GM12891 (cell line): ENCODE data around the gene FNDC11.

Experiments
- DNase-seq: peaks from one replicate; pipeline ENCODE4 v3.0.0; 2011; ENCODE audit warnings: low spot score; ENCODE audit not compliant: insufficient read length
- FAIRE-seq: peaks from 2 replicates; lab custom pipeline; 2011; peaks lifted over from hg19 to GRCh38; lab: Jason Lieb, UNC
- PAX5 ChIP-seq: IDR thresholded peaks from 2 replicates; pipeline ENCODE4 v1.6.1; 2011; ENCODE audit warnings: low read length, moderate library complexity, mild to moderate bottlenecking; ENCODE audit not compliant: insufficient read depth, severe bottlenecking
- POLR2A ChIP-seq: IDR thresholded peaks from 2 replicates; pipeline ENCODE4 v1.6.1; 2011; ENCODE audit warnings: low read depth, low read length, control low read depth
- POLR2AphosphoS5 ChIP-seq: IDR thresholded peaks from 2 replicates; pipeline ENCODE4 v1.6.1; 2011; ENCODE audit warnings: low read depth, low read length, control low read depth
- POU2F2 ChIP-seq: IDR thresholded peaks from 2 replicates; pipeline ENCODE4 v1.6.1; 2011; ENCODE audit warnings: low read depth, mild to moderate bottlenecking, control low read depth, low read length, moderate library complexity
- SPI1 ChIP-seq: IDR thresholded peaks from 2 replicates; pipeline ENCODE4 v1.6.1; 2011; ENCODE audit warnings: low read depth, low read length, control low read depth
- TAF1 ChIP-seq: IDR thresholded peaks from 2 replicates; pipeline ENCODE4 v1.6.1; 2011; ENCODE audit warnings: low read depth, low read length, control low read depth

Gene FNDC11

DNA sequence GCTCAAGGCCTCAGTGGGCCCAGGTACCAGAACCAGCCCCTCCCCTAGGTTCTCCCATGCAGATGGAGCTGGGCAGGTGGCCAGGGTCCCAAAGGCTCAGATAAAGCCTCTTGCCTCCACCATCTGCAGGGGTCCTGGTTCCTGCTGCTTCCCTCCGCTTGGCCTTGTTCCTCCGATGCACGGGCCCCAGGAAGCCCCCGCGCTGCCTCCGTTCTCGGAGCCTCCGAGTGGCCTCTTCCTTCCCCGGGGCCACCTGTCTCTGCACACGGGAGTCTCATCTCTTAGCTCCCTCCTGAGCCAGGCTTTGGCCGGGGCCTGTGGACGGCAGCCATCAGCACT lies 14.9 kb upstream of the FNDC11 start:
- no peak for FAIRE-seq
- DNase-seq: no peak
- TF ChIP-seq POU2F2 (no peak), PAX5 (no peak), TAF1 (no peak), POLR2A (no peak), SPI1 (no peak), POLR2AphosphoS5 (no peak)

DNA sequence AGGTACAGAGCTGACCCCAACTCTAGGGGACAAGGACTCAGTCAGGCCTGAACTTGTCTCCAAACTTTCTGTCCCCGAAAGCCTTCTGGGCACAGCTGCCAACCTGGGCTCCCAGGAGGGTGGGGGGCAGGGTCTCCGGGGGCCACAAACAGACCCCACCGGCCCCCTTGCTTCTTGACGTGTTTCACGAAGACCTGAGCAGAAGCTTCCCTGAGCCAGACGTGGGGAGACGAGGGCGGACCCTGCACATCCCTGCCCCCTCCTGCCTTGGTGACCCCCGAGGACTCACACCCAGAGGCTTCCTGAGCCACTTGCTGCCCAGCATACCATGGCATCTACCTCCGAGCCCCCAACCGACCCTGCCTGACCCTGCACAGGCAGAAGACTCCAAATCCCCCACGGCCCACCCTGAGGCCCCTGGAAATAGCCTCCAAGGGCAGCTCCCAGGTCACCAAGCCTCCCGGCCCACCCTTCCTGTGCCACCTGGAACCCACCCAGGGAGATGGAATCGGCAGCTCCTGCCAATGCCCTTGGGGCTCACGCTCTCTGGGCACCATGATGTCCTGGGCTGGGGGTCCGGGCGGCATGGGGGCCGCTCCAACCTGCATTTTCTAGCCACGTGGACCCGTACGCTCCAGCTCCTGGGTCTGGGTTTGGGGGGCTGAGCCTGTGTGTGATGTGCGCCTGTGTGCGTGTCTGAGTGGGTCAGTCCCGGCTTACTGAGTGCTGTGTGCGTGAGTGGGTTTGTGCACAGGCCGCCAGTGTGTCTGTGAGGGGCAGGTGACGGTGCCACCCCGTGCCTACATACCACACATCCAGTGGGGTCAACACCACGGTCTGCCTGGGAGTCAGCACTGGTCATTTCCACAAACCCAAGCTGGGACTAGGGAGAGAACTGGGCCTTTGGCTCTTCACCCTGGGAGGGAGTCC lies 14.3 kb upstream of the FNDC11 start:
- TF ChIP-seq TAF1 (no peak), POLR2AphosphoS5 (no peak), POU2F2 (no peak), SPI1 (no peak), PAX5 (no peak), POLR2A (no peak)
- FAIRE-seq: no peak
- DNase-seq: no peak

DNA sequence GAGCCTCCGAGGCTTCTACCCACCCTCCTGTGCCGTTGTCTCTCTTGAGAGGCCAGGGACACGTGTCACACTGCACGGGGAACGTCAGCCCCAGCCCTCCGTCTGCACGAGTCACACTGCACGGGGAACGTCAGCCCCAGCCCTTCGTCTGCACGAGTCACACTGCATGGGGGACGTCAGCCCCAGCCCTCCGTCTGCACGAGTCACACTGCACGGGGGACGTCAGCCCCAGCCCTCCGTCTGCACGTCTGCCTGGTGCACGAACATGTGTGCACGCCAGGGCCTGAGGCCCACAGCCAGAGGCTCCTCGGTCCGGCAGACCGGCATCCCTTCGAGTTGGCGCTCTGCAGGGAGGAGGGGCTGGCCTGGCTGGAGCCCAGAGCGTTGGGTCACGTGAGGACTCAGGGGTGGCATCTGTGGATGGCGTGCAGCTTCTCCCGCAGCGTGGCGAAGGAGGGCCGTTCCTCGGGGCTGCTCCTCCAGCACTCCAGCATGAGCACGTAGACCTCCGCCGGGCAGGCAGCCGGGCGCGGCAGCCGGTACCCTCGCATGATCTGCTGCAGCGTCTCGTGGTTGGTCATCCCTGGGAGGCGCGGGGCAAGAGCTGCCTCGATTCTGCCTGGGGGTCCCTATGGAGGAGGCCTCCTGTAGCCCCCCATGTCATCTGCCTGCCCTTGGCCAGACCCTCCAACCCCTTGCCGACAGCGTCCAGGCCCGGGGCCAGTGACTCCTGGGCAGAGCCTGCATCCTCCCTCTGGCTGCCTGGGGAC lies 13.4 kb upstream of the FNDC11 start:
- no peak for FAIRE-seq
- TF ChIP-seq POLR2A: no peak
- TF ChIP-seq POU2F2: no peak
- TF ChIP-seq SPI1: no peak
- TF ChIP-seq PAX5: no peak
- no peak for TF ChIP-seq POLR2AphosphoS5
- no peak for TF ChIP-seq TAF1
- DNase-seq: no peak

DNA sequence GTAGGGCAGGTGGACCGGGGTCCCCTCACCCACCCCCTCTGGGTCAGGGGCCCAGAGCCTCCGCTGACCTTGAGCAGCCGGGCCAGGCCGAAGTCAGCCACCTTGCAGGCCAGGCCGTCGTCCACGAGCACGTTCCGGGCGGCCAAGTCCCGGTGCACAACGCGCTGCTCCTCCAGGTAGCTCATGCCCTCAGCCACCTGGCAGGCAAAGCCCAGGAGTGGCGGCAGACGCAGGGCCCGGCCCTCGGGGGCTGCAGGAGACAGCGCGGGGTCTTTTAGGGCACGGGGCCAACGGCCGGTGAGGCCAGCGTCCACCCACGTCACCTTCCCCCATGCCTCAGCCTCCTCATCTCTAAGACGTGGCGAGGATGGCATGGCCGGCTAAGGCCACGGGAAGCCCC lies 12.6 kb upstream of the FNDC11 start:
- TF ChIP-seq SPI1 (no peak), PAX5 (no peak)
- no peak for DNase-seq
- no peak for FAIRE-seq

DNA sequence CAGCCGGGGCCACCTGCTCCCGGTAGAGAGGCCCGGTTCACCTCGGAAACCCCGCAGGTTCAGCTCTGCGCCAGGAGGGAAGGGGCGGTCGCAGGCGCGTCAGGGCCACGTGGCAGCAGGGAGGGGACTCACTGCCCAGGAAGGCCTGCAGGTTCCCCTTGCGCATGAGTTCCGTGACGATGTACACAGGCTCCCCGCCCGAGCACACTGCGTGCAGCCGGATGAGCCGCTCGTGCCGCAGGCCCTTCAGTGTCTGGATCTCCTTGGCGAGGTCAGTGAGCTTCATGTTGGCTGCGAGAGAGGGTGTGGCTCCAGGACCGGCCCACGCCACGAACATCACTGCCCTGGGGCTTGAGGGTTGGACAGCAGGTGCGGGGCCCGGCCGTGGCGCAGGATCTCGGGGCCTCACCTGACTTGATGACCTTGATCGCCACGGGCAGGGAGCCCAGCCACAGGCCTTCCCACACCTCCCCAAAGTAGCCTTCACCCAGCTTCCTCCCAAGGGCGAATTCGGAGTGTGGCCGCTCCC lies 11.9 kb upstream of the FNDC11 start:
- TF ChIP-seq POLR2AphosphoS5 (no peak), POU2F2 (no peak), SPI1 (no peak), TAF1 (no peak)
- peak; percentile 23 for FAIRE-seq
- DNase-seq: no peak

DNA sequence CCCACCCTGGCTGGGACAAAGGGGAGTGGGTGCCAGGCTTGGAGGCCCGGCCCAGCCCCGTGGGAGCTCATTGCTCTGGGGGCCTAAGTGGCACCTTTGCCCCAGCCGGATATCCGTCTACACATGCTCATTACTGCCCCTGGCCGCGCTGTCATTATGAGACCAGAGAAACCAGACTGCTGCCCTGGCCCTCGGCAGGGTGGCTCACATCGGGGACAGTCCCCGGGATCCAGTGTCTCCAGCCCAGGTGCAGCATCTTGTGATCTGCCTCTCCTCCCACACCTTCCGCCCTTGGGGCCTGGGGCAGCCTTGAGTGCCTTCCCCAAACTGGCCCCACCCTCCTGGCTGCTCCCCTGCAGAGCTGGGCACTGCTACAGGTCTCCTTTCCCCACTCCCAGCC lies 11.3 kb upstream of the FNDC11 start:
- FAIRE-seq (peak; percentile 88), DNase-seq (peak; percentile 88)
- TF ChIP-seq SPI1 (peak; percentile 35; the same call in 1 of the 2 replicates), POLR2AphosphoS5 (no peak), POU2F2 (0 out of 2 replicates have a peak, but pooled peaks have one; percentile 31)

DNA sequence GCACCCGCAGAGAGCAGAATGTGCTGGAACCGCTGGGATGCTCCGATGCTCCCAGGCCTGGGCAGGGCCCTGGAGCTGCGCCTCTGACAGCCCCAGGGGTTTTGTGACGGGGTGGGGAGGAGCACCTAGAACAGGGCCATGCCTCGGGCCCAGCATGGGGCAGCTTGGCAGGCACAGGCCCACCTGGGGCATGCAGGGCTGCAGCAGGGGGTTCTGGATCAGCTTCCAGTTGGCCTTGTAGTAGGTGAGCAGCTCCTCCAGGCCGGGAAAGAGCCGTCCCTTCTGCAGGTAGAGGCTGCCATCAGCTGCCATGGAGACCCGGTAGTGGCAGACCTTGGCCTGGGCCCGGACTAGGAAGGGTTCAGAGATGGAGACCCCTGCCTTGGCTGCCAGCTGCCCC lies 10.8 kb upstream of the FNDC11 start:
- FAIRE-seq: no peak
- TF ChIP-seq PAX5 (no peak), POLR2A (no peak), POLR2AphosphoS5 (no peak), SPI1 (no peak)
- no peak for DNase-seq

DNA sequence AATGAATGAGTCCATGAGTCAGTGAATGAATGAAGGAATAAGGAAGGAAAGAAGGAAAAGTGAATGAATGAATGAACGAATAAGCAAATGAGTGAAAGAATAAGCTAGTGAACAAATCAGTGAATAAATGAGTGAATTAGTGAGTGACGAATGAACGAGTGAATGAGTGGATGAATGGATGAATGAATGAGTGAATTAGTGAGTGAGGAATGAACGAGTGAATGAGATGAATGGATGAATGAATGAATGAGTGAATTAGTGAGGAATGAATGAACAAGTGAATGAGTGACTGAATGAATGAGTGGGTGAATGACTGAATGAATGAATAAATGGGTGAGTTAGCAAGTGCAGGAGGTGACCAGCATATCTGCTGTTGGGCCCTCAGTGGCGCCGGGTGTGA lies 10.2 kb upstream of the FNDC11 start:
- FAIRE-seq (peak; percentile 74), DNase-seq (no peak)
- TF ChIP-seq POU2F2: no peak
- TF ChIP-seq SPI1: no peak

DNA sequence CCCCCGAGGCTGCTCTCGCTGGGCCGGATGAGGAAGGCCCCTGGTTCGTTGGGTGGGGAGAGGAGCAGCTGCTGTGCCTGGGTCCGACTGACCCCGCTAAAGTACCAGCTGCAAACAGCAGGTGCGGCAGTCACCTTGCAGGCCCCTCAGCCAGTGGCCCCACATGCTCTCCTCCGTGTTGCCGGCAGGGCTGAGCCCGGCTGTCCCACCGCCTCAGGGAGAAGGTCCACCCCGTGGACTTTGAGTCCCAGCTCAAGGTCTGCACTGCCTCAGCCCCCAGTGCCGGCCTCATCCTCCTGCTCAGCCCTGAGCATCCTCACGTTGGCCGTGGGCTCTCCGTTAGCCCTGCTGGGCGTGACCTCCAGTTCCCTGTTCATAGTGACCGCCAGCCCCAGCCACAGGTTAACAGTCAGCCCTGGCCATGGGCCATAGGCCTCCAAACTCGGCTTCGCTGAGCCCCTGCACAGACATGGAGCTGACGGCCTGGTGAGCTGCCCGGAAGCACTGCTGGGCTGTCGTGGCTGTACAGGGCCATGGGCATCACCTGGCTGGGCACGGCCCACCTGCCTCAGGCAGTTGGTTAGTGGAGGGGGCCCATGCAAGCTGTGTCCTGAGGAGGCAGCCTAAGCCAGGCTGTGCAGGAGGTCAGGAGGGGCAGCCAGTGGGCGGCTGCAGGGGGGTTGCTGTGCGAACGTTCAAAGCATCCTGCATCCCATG lies 9.6 kb upstream of the FNDC11 start:
- no peak for DNase-seq
- FAIRE-seq: no peak
- TF ChIP-seq SPI1: no peak
- TF ChIP-seq POLR2A: no peak
- TF ChIP-seq POU2F2: no peak
- no peak for TF ChIP-seq POLR2AphosphoS5
- no peak for TF ChIP-seq TAF1
- no peak for TF ChIP-seq PAX5

DNA sequence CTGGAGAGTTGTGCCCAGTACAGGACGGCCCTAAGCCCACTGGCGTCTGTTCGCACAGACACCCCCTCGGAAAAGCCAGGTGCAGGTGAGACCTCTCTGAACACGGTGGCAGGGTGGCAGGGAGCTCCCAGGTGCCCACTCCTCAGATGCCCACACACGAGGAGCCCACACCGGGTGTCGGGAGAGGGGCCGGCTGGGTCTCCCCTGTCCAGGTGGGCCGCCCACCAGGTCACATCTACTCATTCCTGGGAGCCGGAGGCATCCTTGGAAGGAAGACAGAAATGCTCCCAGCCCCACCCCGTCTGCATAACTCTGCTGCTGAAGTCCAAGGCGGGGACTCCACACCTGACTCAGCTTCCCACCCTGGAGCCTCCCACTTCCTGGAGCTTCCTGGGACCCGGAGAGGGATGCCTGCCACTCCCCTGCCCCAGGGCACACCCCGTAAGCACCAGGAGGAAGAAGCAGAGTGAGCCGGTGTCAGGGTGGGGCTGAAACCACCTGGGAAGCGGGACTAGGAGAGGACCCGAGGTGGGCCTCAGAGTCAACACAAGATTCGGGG lies 8.9 kb upstream of the FNDC11 start:
- DNase-seq: no peak
- no peak for FAIRE-seq
- TF ChIP-seq POU2F2 (no peak), POLR2A (no peak), TAF1 (no peak), POLR2AphosphoS5 (no peak), PAX5 (no peak), SPI1 (no peak)
